Liver (tissue), 9 donors: ENCODE measurements around the gene ZNF426. TPM values are rescaled to one million over a fixed set of nuclear protein-coding genes. Genes with fewer than 3 reads are reported as not detected.

Experiments used
- DNase-seq: peaks from one replicate; pipeline ENCODE4 v3.0.0-alpha.2; 2017; ENCODE audit warnings: low spot score
- H3K27ac ChIP-seq, 2 donors: one replicate each; pipeline ENCODE4 v1.7.0; 2013; ENCODE audit warnings: inconsistent platforms in 2 of 2, low read length in 2 of 2, control low read depth in 1 of 2, low read depth in 1 of 2, mild to moderate bottlenecking in 1 of 2
- H3K27me3 ChIP-seq, 4 donors: one replicate each; pipeline versions ENCODE4 v1.6.1 to v1.7.0; 2013; ENCODE audit warnings: low read length in 3 of 4, inconsistent platforms in 1 of 4, mild to moderate bottlenecking in 1 of 4, moderate library complexity in 1 of 4; ENCODE audit not compliant: control insufficient read depth in 4 of 4, insufficient read depth in 4 of 4
- H3K36me3 ChIP-seq, 4 donors: one replicate each; pipeline versions ENCODE4 v1.6.1 to v1.7.0; 2013; ENCODE audit warnings: low read length in 3 of 4, mild to moderate bottlenecking in 3 of 4, low read depth in 1 of 4, moderate library complexity in 1 of 4; ENCODE audit not compliant: control insufficient read depth in 4 of 4, insufficient read depth in 3 of 4
- H3K4me1 ChIP-seq, 4 donors: one replicate each; pipeline versions ENCODE4 v1.6.1 to v1.7.0; 2013; ENCODE audit warnings: low read length in 3 of 4, mild to moderate bottlenecking in 3 of 4, moderate library complexity in 1 of 4; ENCODE audit not compliant: control insufficient read depth in 4 of 4, insufficient read depth in 4 of 4
- H3K4me3 ChIP-seq, 3 donors: one replicate each; pipeline versions ENCODE4 v1.6.1 to v1.7.0; 2013; ENCODE audit warnings: low read length in 3 of 3, control low read depth in 1 of 3, low read depth in 1 of 3, mild to moderate bottlenecking in 1 of 3
- H3K9ac ChIP-seq, 2 donors: one replicate each; pipeline ENCODE4 v1.7.0; 2013; ENCODE audit warnings: low read length in 2 of 2, mild to moderate bottlenecking in 2 of 2, moderate library complexity in 2 of 2, control low read depth in 1 of 2, low read depth in 1 of 2
- H3K9me3 ChIP-seq, 4 donors: one replicate each; pipeline versions ENCODE4 v1.6.1 to v1.7.0; 2013; ENCODE audit warnings: low read length in 3 of 4; ENCODE audit not compliant: control insufficient read depth in 4 of 4
- EGR1 ChIP-seq, 2 donors: IDR thresholded peaks; 2 replicates each; pipeline ENCODE4 v1.6.1; 2016 to 2018; ENCODE audit warnings: antibody characterized with exemption in 2 of 2, low read depth in 2 of 2
- FOXA1 ChIP-seq: IDR thresholded peaks from 2 replicates; pipeline ENCODE4 v1.6.1; 2016; ENCODE audit warnings: antibody characterized with exemption
- FOXA2 ChIP-seq: IDR thresholded peaks from 2 replicates; pipeline ENCODE4 v1.6.1; 2016; ENCODE audit warnings: antibody characterized with exemption
- GABPA ChIP-seq, 2 donors: IDR thresholded peaks in 1 of 2; conservative IDR thresholded peaks in 1 of 2; 2 replicates each; pipeline ENCODE4 v1.6.1; 2016; ENCODE audit warnings: antibody characterized with exemption in 2 of 2, mild to moderate bottlenecking in 1 of 2, moderate library complexity in 1 of 2
- HNF4A ChIP-seq, 2 donors: conservative IDR thresholded peaks; 2 replicates each; pipeline ENCODE4 v1.6.1; 2016; ENCODE audit warnings: antibody characterized with exemption in 2 of 2, mild to moderate bottlenecking in 2 of 2
- HNF4G ChIP-seq: IDR thresholded peaks from 2 replicates; pipeline ENCODE4 v1.6.1; 2016; ENCODE audit warnings: antibody characterized with exemption
- JUND ChIP-seq, 2 donors: IDR thresholded peaks; 2 replicates each; pipeline ENCODE4 v1.6.1; 2016; ENCODE audit warnings: antibody characterized with exemption in 2 of 2
- MAX ChIP-seq: IDR thresholded peaks from 2 replicates; pipeline ENCODE4 v1.6.1; 2016; ENCODE audit warnings: antibody characterized with exemption
- NR2F2 ChIP-seq: IDR thresholded peaks from 2 replicates; pipeline ENCODE4 v1.6.1; 2016; ENCODE audit warnings: antibody characterized with exemption
- RAD21 ChIP-seq, 2 donors: IDR thresholded peaks; 2 replicates each; pipeline ENCODE4 v1.6.1; 2016; ENCODE audit warnings: antibody characterized with exemption in 2 of 2, mild to moderate bottlenecking in 2 of 2
- RXRA ChIP-seq, 2 donors: IDR thresholded peaks; 2 replicates each; pipeline ENCODE4 v1.6.1; 2017 to 2018; ENCODE audit warnings: antibody characterized with exemption in 2 of 2, mild to moderate bottlenecking in 1 of 2
- SP1 ChIP-seq: IDR thresholded peaks from 2 replicates; pipeline ENCODE4 v1.6.1; 2018; ENCODE audit warnings: antibody characterized with exemption, mild to moderate bottlenecking
- TAF1 ChIP-seq: conservative IDR thresholded peaks from 2 replicates; pipeline ENCODE4 v1.6.1; 2016; ENCODE audit warnings: antibody characterized with exemption, mild to moderate bottlenecking
- YY1 ChIP-seq: IDR thresholded peaks from 2 replicates; pipeline ENCODE4 v1.6.1; 2016; ENCODE audit warnings: antibody characterized with exemption, mild to moderate bottlenecking
- ZBTB33 ChIP-seq: IDR thresholded peaks from 2 replicates; pipeline ENCODE4 v1.6.1; 2016; ENCODE audit warnings: antibody characterized with exemption
- WGBS: extraction: QIAGEN DNeasy Blood & Tissue Kit; methylation state at CpG from one replicate; pipeline ENCODE4 v1.1.7; 2013; 5-methylcytosine and 5-hydroxymethylcytosine counted together
- polyA plus RNA-seq, 2 donors: library from polyadenylated mRNA; stranded (reverse) in 1 of 2; unstranded in 1 of 2; fragments of 200-250 nt in 1 of 2; fragments of >200 nt in 1 of 2; fragmentation: Nextera tagmentation in 1 of 2; extraction: Ambion mirVana in 1 of 2; gene quantifications; one replicate each; pipeline versions ENCODE4 v1.2.1 to v1.2.3, GENCODE V29; 2013 to 2015
- total RNA-seq, 2 donors: library from RNA; depleted of rRNA; stranded (reverse); fragments of >200 nt; gene quantifications; one replicate each; pipeline ENCODE4 v1.2.3, GENCODE V29; 2014
- TF ChIP-seq, protein P1 (sequence below): fragments of 150-350 bp; IDR thresholded peaks from 2 replicates; pipeline ENCODE4 v1.5.1; 2017; ENCODE audit warnings: improper control_type of control experiment, low read depth, low read length; ENCODE audit not compliant: missing input control
- TF ChIP-seq, protein P2 (sequence below): IDR thresholded peaks from 2 replicates; pipeline ENCODE4 v1.6.1; 2016; ENCODE audit warnings: antibody characterized with exemption
- TF ChIP-seq, protein P3 (sequence below): IDR thresholded peaks from 2 replicates; pipeline ENCODE4 v1.6.1; 2016; ENCODE audit warnings: antibody characterized with exemption, mild to moderate bottlenecking
- donor health status: healthy.
- donor health status: healthy.
- donor health status: healthy.
- donor health status: healthy.
- donor health status: healthy.

The ZNF426 gene
- total and polyA plus RNA-seq, 4 donors = 0.75 to 6.8 (median 2.8) TPM

GRCh38 chr19:9485140-9485539 is 53.3 kb downstream of the ZNF426 start:
- Histone ChIP-seq H3K4me1 (no peaks in the 10 kb centered on the region), H3K36me3 (no peaks in the 10 kb centered on the region), H3K27ac (no peak overlapping the region), H3K27me3 (no peaks in the 10 kb centered on the region), H3K4me3 (no peak overlapping the region), H3K9me3 (peaks cover 9 to 28% (median 24%) of the 10 kb centered on the region in 4 donors), H3K9ac (no peak overlapping the region)
- TF ChIP-seq, protein P1, sequence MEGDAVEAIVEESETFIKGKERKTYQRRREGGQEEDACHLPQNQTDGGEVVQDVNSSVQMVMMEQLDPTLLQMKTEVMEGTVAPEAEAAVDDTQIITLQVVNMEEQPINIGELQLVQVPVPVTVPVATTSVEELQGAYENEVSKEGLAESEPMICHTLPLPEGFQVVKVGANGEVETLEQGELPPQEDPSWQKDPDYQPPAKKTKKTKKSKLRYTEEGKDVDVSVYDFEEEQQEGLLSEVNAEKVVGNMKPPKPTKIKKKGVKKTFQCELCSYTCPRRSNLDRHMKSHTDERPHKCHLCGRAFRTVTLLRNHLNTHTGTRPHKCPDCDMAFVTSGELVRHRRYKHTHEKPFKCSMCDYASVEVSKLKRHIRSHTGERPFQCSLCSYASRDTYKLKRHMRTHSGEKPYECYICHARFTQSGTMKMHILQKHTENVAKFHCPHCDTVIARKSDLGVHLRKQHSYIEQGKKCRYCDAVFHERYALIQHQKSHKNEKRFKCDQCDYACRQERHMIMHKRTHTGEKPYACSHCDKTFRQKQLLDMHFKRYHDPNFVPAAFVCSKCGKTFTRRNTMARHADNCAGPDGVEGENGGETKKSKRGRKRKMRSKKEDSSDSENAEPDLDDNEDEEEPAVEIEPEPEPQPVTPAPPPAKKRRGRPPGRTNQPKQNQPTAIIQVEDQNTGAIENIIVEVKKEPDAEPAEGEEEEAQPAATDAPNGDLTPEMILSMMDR = no peak
- TF ChIP-seq TAF1 (no peak), FOXA1 (no peak), RAD21 (IDR thresholded peaks at IDR 0.05) (no peak), FOXA2 (no peak), ZBTB33 (no peak), RXRA (IDR thresholded peaks at IDR 0.05) (no peak), SP1 (no peak), NR2F2 (no peak), GABPA (IDR thresholded peaks at IDR 0.05 in 1 of 2, conservative IDR thresholded peaks at IDR 0.05 in 1 of 2) (no peak), HNF4A (conservative IDR thresholded peaks at IDR 0.05) (no peak), EGR1 (IDR thresholded peaks at IDR 0.05; ENCODE audit: low read depth in 2 of 2) (no peak), HNF4G (no peak), MAX (no peak), JUND (IDR thresholded peaks at IDR 0.05) (no peak)
- TF ChIP-seq, protein P2, sequence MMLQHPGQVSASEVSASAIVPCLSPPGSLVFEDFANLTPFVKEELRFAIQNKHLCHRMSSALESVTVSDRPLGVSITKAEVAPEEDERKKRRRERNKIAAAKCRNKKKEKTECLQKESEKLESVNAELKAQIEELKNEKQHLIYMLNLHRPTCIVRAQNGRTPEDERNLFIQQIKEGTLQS = no peak
- TF ChIP-seq, protein P3, sequence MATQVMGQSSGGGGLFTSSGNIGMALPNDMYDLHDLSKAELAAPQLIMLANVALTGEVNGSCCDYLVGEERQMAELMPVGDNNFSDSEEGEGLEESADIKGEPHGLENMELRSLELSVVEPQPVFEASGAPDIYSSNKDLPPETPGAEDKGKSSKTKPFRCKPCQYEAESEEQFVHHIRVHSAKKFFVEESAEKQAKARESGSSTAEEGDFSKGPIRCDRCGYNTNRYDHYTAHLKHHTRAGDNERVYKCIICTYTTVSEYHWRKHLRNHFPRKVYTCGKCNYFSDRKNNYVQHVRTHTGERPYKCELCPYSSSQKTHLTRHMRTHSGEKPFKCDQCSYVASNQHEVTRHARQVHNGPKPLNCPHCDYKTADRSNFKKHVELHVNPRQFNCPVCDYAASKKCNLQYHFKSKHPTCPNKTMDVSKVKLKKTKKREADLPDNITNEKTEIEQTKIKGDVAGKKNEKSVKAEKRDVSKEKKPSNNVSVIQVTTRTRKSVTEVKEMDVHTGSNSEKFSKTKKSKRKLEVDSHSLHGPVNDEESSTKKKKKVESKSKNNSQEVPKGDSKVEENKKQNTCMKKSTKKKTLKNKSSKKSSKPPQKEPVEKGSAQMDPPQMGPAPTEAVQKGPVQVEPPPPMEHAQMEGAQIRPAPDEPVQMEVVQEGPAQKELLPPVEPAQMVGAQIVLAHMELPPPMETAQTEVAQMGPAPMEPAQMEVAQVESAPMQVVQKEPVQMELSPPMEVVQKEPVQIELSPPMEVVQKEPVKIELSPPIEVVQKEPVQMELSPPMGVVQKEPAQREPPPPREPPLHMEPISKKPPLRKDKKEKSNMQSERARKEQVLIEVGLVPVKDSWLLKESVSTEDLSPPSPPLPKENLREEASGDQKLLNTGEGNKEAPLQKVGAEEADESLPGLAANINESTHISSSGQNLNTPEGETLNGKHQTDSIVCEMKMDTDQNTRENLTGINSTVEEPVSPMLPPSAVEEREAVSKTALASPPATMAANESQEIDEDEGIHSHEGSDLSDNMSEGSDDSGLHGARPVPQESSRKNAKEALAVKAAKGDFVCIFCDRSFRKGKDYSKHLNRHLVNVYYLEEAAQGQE = no peak
- no peak for DNase-seq
- 73% methylated on average over 2 of the region's 2 CpGs for WGBS

GRCh38 chr19:9474975-9475374 is 63.5 kb downstream of the ZNF426 start:
- H3K27ac ChIP-seq = no peak overlapping the region
- no peaks in the 10 kb centered on the region for H3K36me3 ChIP-seq
- H3K4me1 ChIP-seq = no peaks in the 10 kb centered on the region
- peaks cover 13 to 26% (median 21%) of the 10 kb centered on the region in 4 donors for H3K9me3 ChIP-seq
- no peak overlapping the region for H3K9ac ChIP-seq
- no peak overlapping the region for H3K4me3 ChIP-seq
- no peak for DNase-seq
- H3K27me3 ChIP-seq = no peaks in the 10 kb centered on the region
- no peak for TF ChIP-seq HNF4A (conservative IDR thresholded peaks at IDR 0.05)
- TF ChIP-seq HNF4G = no peak
- no peak for TF ChIP-seq GABPA (IDR thresholded peaks at IDR 0.05 in 1 of 2, conservative IDR thresholded peaks at IDR 0.05 in 1 of 2)
- TF ChIP-seq NR2F2 = no peak
- TF ChIP-seq EGR1 (IDR thresholded peaks at IDR 0.05; ENCODE audit: low read depth in 2 of 2) = no peak
- TF ChIP-seq TAF1 = no peak
- TF ChIP-seq RXRA (IDR thresholded peaks at IDR 0.05) = no peak
- no peak for TF ChIP-seq RAD21 (IDR thresholded peaks at IDR 0.05)
- TF ChIP-seq YY1 = no peak
- no peak for TF ChIP-seq FOXA1
- TF ChIP-seq, protein P1 = no peak
- no peak for TF ChIP-seq FOXA2
- no peak for TF ChIP-seq SP1
- no peak for TF ChIP-seq ZBTB33
- TF ChIP-seq JUND (IDR thresholded peaks at IDR 0.05) = no peak
- TF ChIP-seq, protein P2 = no peak
